ENCODE results near the gene SYNCRIP. TPM values are rescaled to one million over a fixed set of nuclear protein-coding genes. Genes with fewer than 3 reads are reported as not detected.
A peak's percentile ranks its signal among the peaks of the same experiment; 100 is the strongest.

Gene SYNCRIP
- total RNA-seq, 8 experiments from 2014 or later = 49.4 to 150 (median 62.7) TPM

- peaks cover 0 to 5% of the 10 kb centered on the region in 2 donors for H3K4me1 ChIP-seq (replicated peaks in 1 of 2)
- no peak for ATAC-seq (replicated peaks in 6 of 8)
- no peak overlapping the region for H3K27ac ChIP-seq
- peak overlapping the region; percentile 63 to 84 (median 84) for H3K4me3 ChIP-seq
- in situ Hi-C loops (cut with MboI; ENCODE audit: low pct_unique_long_range_greater_than_20kb in 2 of 9, low sequenced_read_pairs in 9 of 9, unreplicated experiment in 9 of 9) = no loop called here
- 0 to 4% (median 0%) methylated on average over 4 to 12 of the region's 12 CpGs for WGBS, 10 experiments
Observed at GRCh38 chr6:85677234-85677956, 34.7 kb upstream of the SYNCRIP start.

- in situ Hi-C loops (cut with MboI; ENCODE audit: low pct_unique_long_range_greater_than_20kb in 2 of 9, low sequenced_read_pairs in 9 of 9, unreplicated experiment in 9 of 9) = no loop called here
- H3K4me3 ChIP-seq = peak overlapping the region; percentile 63 to 84 (median 84)
- no peak for ATAC-seq (replicated peaks in 6 of 8)
- peaks cover 0 to 5% of the 10 kb centered on the region in 2 donors for H3K4me1 ChIP-seq (replicated peaks in 1 of 2)
- no peak overlapping the region for H3K27ac ChIP-seq
- 0 to 21% (median 3%) methylated on average over 1 to 6 of the region's 6 CpGs for WGBS, 10 experiments
Observed at GRCh38 chr6:85676086-85676729, 33.5 kb upstream of the SYNCRIP start.

GRCh38 chr6:85675030-85675819 is 32.5 kb upstream of the SYNCRIP start:
- 32 to 93% (median 78%) methylated on average over 1 to 4 of the region's 4 CpGs; no CpG with 5 or more reads in 2 of the 10 experiments for WGBS, 10 experiments
- ATAC-seq (replicated peaks in 6 of 8) = peak in 2 of 8 experiments; percentile 1 to 2
- Histone ChIP-seq H3K4me1 (replicated peaks in 1 of 2) (peaks cover 0 to 5% of the 10 kb centered on the region in 2 donors), H3K27ac (no peak overlapping the region), H3K4me3 (peak overlapping the region in 3 of 5 donors; percentile 63 to 84 (median 75))
- in situ Hi-C loops (cut with MboI; ENCODE audit: low pct_unique_long_range_greater_than_20kb in 2 of 9, low sequenced_read_pairs in 9 of 9, unreplicated experiment in 9 of 9) = no loop called here

- H3K4me3 ChIP-seq = no peak overlapping the region
Observed at GRCh38 chr6:85674604-85675003, 31.9 kb upstream of the SYNCRIP start.

GRCh38 chr6:85673198-85674139 is 30.8 kb upstream of the SYNCRIP start:
- in situ Hi-C loops (cut with MboI; ENCODE audit: low pct_unique_long_range_greater_than_20kb in 2 of 9, low sequenced_read_pairs in 9 of 9, unreplicated experiment in 9 of 9) = no loop called here
- H3K27ac ChIP-seq = no peak overlapping the region
- WGBS, 10 experiments = 60 to 100% (median 91%) methylated on average over 1 to 4 of the region's 4 CpGs; no CpG with 5 or more reads in 1 of the 10 experiments
- H3K4me3 ChIP-seq = no peak overlapping the region
- ATAC-seq (replicated peaks in 6 of 8) = no peak
- peaks cover 0 to 2% of the 10 kb centered on the region in 2 donors for H3K4me1 ChIP-seq (replicated peaks in 1 of 2)

More at GRCh38 chr6:85674604-85675003, 31.9 kb upstream of the SYNCRIP start:
- in situ Hi-C loops (cut with MboI; ENCODE audit: low pct_unique_long_range_greater_than_20kb in 2 of 9, low sequenced_read_pairs in 9 of 9, unreplicated experiment in 9 of 9) = no loop called here
- ATAC-seq (replicated peaks in 6 of 8) = no peak
- Histone ChIP-seq H3K27ac (no peak overlapping the region), H3K4me1 (replicated peaks in 1 of 2) (peaks cover 0 to 5% of the 10 kb centered on the region in 2 donors)

GRCh38 chr6:85672623-85673022 is 29.9 kb upstream of the SYNCRIP start:
- in situ Hi-C loops (cut with MboI; ENCODE audit: low pct_unique_long_range_greater_than_20kb in 2 of 9, low sequenced_read_pairs in 9 of 9, unreplicated experiment in 9 of 9) = no loop called here
- peaks cover 0 to 2% of the 10 kb centered on the region in 2 donors for H3K4me1 ChIP-seq (replicated peaks in 1 of 2)
- ATAC-seq (replicated peaks in 6 of 8) = no peak
- H3K4me3 ChIP-seq = no peak overlapping the region
- WGBS, 10 experiments = 90 to 100% (median 100%) methylated on average over 1 to 3 of the region's 4 CpGs; no CpG with 5 or more reads in 2 of the 10 experiments
- no peak overlapping the region for H3K27ac ChIP-seq

GRCh38 chr6:85672050-85672449 is 29.4 kb upstream of the SYNCRIP start:
- H3K27ac ChIP-seq = no peak overlapping the region
- in situ Hi-C loops (cut with MboI; ENCODE audit: low pct_unique_long_range_greater_than_20kb in 2 of 9, low sequenced_read_pairs in 9 of 9, unreplicated experiment in 9 of 9) = no loop called here
- H3K4me3 ChIP-seq = no peak overlapping the region
- peak in 2 of 8 experiments; percentile 1 to 3 for ATAC-seq (replicated peaks in 6 of 8)
- H3K4me1 ChIP-seq (replicated peaks in 1 of 2) = peaks cover 0 to 2% of the 10 kb centered on the region in 2 donors

- H3K4me1 ChIP-seq (replicated peaks in 1 of 2) = peaks cover 0 to 2% of the 10 kb centered on the region in 2 donors
- ATAC-seq (replicated peaks in 6 of 8) = peak in 3 of 8 experiments; percentile 7 to 30 (median 12)
- 50 to 95% (median 63%) methylated on average over 1 to 3 of the region's 3 CpGs; no CpG with 5 or more reads in 3 of the 10 experiments for WGBS, 10 experiments
- H3K27ac ChIP-seq = no peak overlapping the region
- in situ Hi-C loops (cut with MboI; ENCODE audit: low pct_unique_long_range_greater_than_20kb in 2 of 9, low sequenced_read_pairs in 9 of 9, unreplicated experiment in 9 of 9) = no loop called here
- H3K4me3 ChIP-seq = no peak overlapping the region
Observed at GRCh38 chr6:85670573-85670972, 27.9 kb upstream of the SYNCRIP start.

- Histone ChIP-seq H3K4me3 (no peak overlapping the region), H3K27ac (no peak overlapping the region), H3K4me1 (replicated peaks in 1 of 2) (peaks cover 0 to under 1% of the 10 kb centered on the region in 2 donors)
- WGBS, 10 experiments = 40 to 67% (median 46%) methylated on average over 2 of the region's 4 CpGs; no CpG with 5 or more reads in 6 of the 10 experiments
- in situ Hi-C loops (cut with MboI; ENCODE audit: low pct_unique_long_range_greater_than_20kb in 2 of 9, low sequenced_read_pairs in 9 of 9, unreplicated experiment in 9 of 9) = no loop called here
- peak in 3 of 8 experiments; percentile 14 to 28 (median 17) for ATAC-seq (replicated peaks in 6 of 8)
Observed at GRCh38 chr6:85669735-85670194, 27.1 kb upstream of the SYNCRIP start.

- Histone ChIP-seq H3K4me1 (replicated peaks in 1 of 2) (no peaks in the 10 kb centered on the region), H3K27ac (no peak overlapping the region), H3K4me3 (no peak overlapping the region)
- no peak for ATAC-seq (replicated peaks in 6 of 8)
- in situ Hi-C loops (cut with MboI; ENCODE audit: low pct_unique_long_range_greater_than_20kb in 2 of 9, low sequenced_read_pairs in 9 of 9, unreplicated experiment in 9 of 9) = no loop called here
Observed at GRCh38 chr6:85662251-85662650, 19.6 kb upstream of the SYNCRIP start.

- Histone ChIP-seq H3K4me3 (no peak overlapping the region), H3K27ac (no peak overlapping the region), H3K4me1 (replicated peaks in 1 of 2) (no peaks in the 10 kb centered on the region)
- WGBS, 10 experiments = 7 to 100% (median 88%) methylated on average over 1 to 3 of the region's 6 CpGs; no CpG with 5 or more reads in 5 of the 10 experiments
- ATAC-seq (replicated peaks in 6 of 8) = peak in 3 of 8 experiments; percentile 97 to 99 (median 98)
- in situ Hi-C loops (cut with MboI; ENCODE audit: low pct_unique_long_range_greater_than_20kb in 2 of 9, low sequenced_read_pairs in 9 of 9, unreplicated experiment in 9 of 9) = no loop called here
Observed at GRCh38 chr6:85660181-85660611, 17.5 kb upstream of the SYNCRIP start.

- ATAC-seq (replicated peaks in 6 of 8) = peak in 1 of 8 experiments; percentile 70
- WGBS, 10 experiments = 40 to 100% (median 95%) methylated on average over 1 of the region's 1 CpG; no CpG with 5 or more reads in 2 of the 10 experiments
- in situ Hi-C loops (cut with MboI; ENCODE audit: low pct_unique_long_range_greater_than_20kb in 2 of 9, low sequenced_read_pairs in 9 of 9, unreplicated experiment in 9 of 9) = no loop called here
- H3K27ac ChIP-seq = no peak overlapping the region
- no peak overlapping the region for H3K4me3 ChIP-seq
- H3K4me1 ChIP-seq (replicated peaks in 1 of 2) = no peaks in the 10 kb centered on the region
Observed at GRCh38 chr6:85650606-85651005, 7.9 kb upstream of the SYNCRIP start.

All from motor neuron (in vitro differentiated cells).